ENCODE results near the gene TPCN2. TPM values are rescaled to one million over a fixed set of nuclear protein-coding genes. Genes with fewer than 3 reads are reported as not detected.
A peak's percentile ranks its signal among the peaks of the same experiment; 100 is the strongest.

TPCN2 gene
- total RNA-seq, 2 donors from 2014 or later = 17.1 to 24.6 TPM

- Mint-ChIP-seq H3K4me1 (ENCODE audit: low read depth in 2 of 2) (no peaks in the 10 kb centered on the region), H3K27ac (no peak overlapping the region), H3K9me3 (peaks cover 4% of the 10 kb centered on the region), H3K4me3 (no peak overlapping the region), H3K36me3 (peaks cover 5% of the 10 kb centered on the region), H3K27me3 (peaks cover 8 to 22% of the 10 kb centered on the region in 2 donors)
- DNase-seq (ENCODE audit: low spot score) = no peak
- no peak for ATAC-seq
Observed at GRCh38 chr11:69159150-69159852, 110.6 kb downstream of the TPCN2 start.

- Mint-ChIP-seq H3K4me3 (no peak overlapping the region), H3K36me3 (peaks cover 5% of the 10 kb centered on the region), H3K9me3 (peaks cover 4% of the 10 kb centered on the region), H3K27me3 (peaks cover 13 to 25% of the 10 kb centered on the region in 2 donors), H3K4me1 (ENCODE audit: low read depth in 2 of 2) (no peaks in the 10 kb centered on the region), H3K27ac (no peak overlapping the region)
- ATAC-seq (no peak), DNase-seq (ENCODE audit: low spot score) (no peak)
Observed at GRCh38 chr11:69160296-69161116, 111.8 kb downstream of the TPCN2 start.

- no peak overlapping the region for H3K4me3 Mint-ChIP-seq
- ATAC-seq (no peak), DNase-seq (ENCODE audit: low spot score) (no peak)
- peaks cover 4% of the 10 kb centered on the region for H3K9me3 Mint-ChIP-seq
- peaks cover 15 to 24% of the 10 kb centered on the region in 2 donors for H3K27me3 Mint-ChIP-seq
- H3K27ac Mint-ChIP-seq = no peak overlapping the region
- no peaks in the 10 kb centered on the region for H3K4me1 Mint-ChIP-seq (ENCODE audit: low read depth in 2 of 2)
- H3K36me3 Mint-ChIP-seq = peaks cover 5% of the 10 kb centered on the region
Observed at GRCh38 chr11:69161117-69161407, 112.3 kb downstream of the TPCN2 start.

- DNase-seq (ENCODE audit: low spot score) = no peak
- H3K36me3 Mint-ChIP-seq = peaks cover 5% of the 10 kb centered on the region
- H3K4me1 Mint-ChIP-seq (ENCODE audit: low read depth in 2 of 2) = peaks cover 4 to 5% of the 10 kb centered on the region in 2 donors
- H3K4me3 Mint-ChIP-seq = no peak overlapping the region
- no peak for ATAC-seq
- H3K27ac Mint-ChIP-seq = no peak overlapping the region
- H3K27me3 Mint-ChIP-seq = peaks cover 19 to 23% of the 10 kb centered on the region in 2 donors
- peaks cover 4% of the 10 kb centered on the region for H3K9me3 Mint-ChIP-seq
Observed at GRCh38 chr11:69162505-69162904, 113.8 kb downstream of the TPCN2 start.

- H3K27ac Mint-ChIP-seq = no peak overlapping the region
- H3K4me3 Mint-ChIP-seq = no peak overlapping the region
- DNase-seq (ENCODE audit: low spot score) = no peak
- peaks cover 5% of the 10 kb centered on the region for H3K36me3 Mint-ChIP-seq
- no peak for ATAC-seq
- H3K4me1 Mint-ChIP-seq (ENCODE audit: low read depth in 2 of 2) = peaks cover 4 to 5% of the 10 kb centered on the region in 2 donors
- H3K27me3 Mint-ChIP-seq = peaks cover 24 to 28% of the 10 kb centered on the region in 2 donors
- peaks cover 4% of the 10 kb centered on the region for H3K9me3 Mint-ChIP-seq
Observed at GRCh38 chr11:69163842-69164241, 115.1 kb downstream of the TPCN2 start.

- no peak overlapping the region for H3K4me3 Mint-ChIP-seq
- H3K36me3 Mint-ChIP-seq = peaks cover 5% of the 10 kb centered on the region
- H3K27ac Mint-ChIP-seq = no peak overlapping the region
- ATAC-seq (no peak), DNase-seq (ENCODE audit: low spot score) (no peak)
- peaks cover 4% of the 10 kb centered on the region for H3K9me3 Mint-ChIP-seq
- peaks cover 24 to 25% of the 10 kb centered on the region in 2 donors for H3K27me3 Mint-ChIP-seq
- H3K4me1 Mint-ChIP-seq (ENCODE audit: low read depth in 2 of 2) = peaks cover 4 to 5% of the 10 kb centered on the region in 2 donors
Observed at GRCh38 chr11:69164824-69165223, 116.1 kb downstream of the TPCN2 start.

GRCh38 chr11:69165775-69166174 lies 117.0 kb downstream of the TPCN2 start:
- no peak for ATAC-seq
- DNase-seq (ENCODE audit: low spot score) = no peak
- Mint-ChIP-seq H3K27me3 (peaks cover 23 to 24% of the 10 kb centered on the region in 2 donors), H3K27ac (no peak overlapping the region), H3K9me3 (peaks cover 4% of the 10 kb centered on the region), H3K4me3 (no peak overlapping the region), H3K4me1 (ENCODE audit: low read depth in 2 of 2) (peaks cover 4 to 5% of the 10 kb centered on the region in 2 donors), H3K36me3 (peaks cover 5% of the 10 kb centered on the region)

- Mint-ChIP-seq H3K36me3 (peaks cover 5% of the 10 kb centered on the region), H3K27ac (no peak overlapping the region), H3K4me1 (ENCODE audit: low read depth in 2 of 2) (peaks cover 4 to 5% of the 10 kb centered on the region in 2 donors), H3K27me3 (peaks cover 19 to 24% of the 10 kb centered on the region in 2 donors), H3K4me3 (no peak overlapping the region), H3K9me3 (peaks cover 4% of the 10 kb centered on the region)
- ATAC-seq (peak; percentile 63 to 82), DNase-seq (ENCODE audit: low spot score) (no peak)
Observed at GRCh38 chr11:69166218-69167115, 117.7 kb downstream of the TPCN2 start.

- Mint-ChIP-seq H3K4me1 (ENCODE audit: low read depth in 2 of 2) (peaks cover 4 to 5% of the 10 kb centered on the region in 2 donors), H3K9me3 (peaks cover 4% of the 10 kb centered on the region), H3K4me3 (no peak overlapping the region), H3K27ac (no peak overlapping the region), H3K36me3 (peaks cover 5% of the 10 kb centered on the region), H3K27me3 (peaks cover 16 to 24% of the 10 kb centered on the region in 2 donors)
- no peak for DNase-seq (ENCODE audit: low spot score)
- no peak for ATAC-seq
Observed at GRCh38 chr11:69167130-69167915, 118.6 kb downstream of the TPCN2 start.

GRCh38 chr11:69167916-69168691 lies 119.4 kb downstream of the TPCN2 start:
- peaks cover 4% of the 10 kb centered on the region for H3K9me3 Mint-ChIP-seq
- DNase-seq (ENCODE audit: low spot score) (no peak), ATAC-seq (no peak)
- peaks cover 4 to 5% of the 10 kb centered on the region in 2 donors for H3K4me1 Mint-ChIP-seq (ENCODE audit: low read depth in 2 of 2)
- no peaks in the 10 kb centered on the region for H3K36me3 Mint-ChIP-seq
- H3K27ac Mint-ChIP-seq = no peak overlapping the region
- H3K4me3 Mint-ChIP-seq = no peak overlapping the region
- peaks cover 17 to 18% of the 10 kb centered on the region in 2 donors for H3K27me3 Mint-ChIP-seq

- ATAC-seq (no peak), DNase-seq (ENCODE audit: low spot score) (peak; percentile 32)
- H3K36me3 Mint-ChIP-seq = no peaks in the 10 kb centered on the region
- peaks cover 12 to 17% of the 10 kb centered on the region in 2 donors for H3K27me3 Mint-ChIP-seq
- no peak overlapping the region for H3K27ac Mint-ChIP-seq
- H3K9me3 Mint-ChIP-seq = no peaks in the 10 kb centered on the region
- peaks cover 4 to 5% of the 10 kb centered on the region in 2 donors for H3K4me1 Mint-ChIP-seq (ENCODE audit: low read depth in 2 of 2)
- H3K4me3 Mint-ChIP-seq = no peak overlapping the region
Observed at GRCh38 chr11:69169479-69169878, 120.7 kb downstream of the TPCN2 start.

GRCh38 chr11:69170704-69171103 lies 122.0 kb downstream of the TPCN2 start:
- Mint-ChIP-seq H3K4me1 (ENCODE audit: low read depth in 2 of 2) (peaks cover 4 to 5% of the 10 kb centered on the region in 2 donors), H3K27me3 (peaks cover 8 to 10% of the 10 kb centered on the region in 2 donors), H3K36me3 (no peaks in the 10 kb centered on the region), H3K27ac (no peak overlapping the region), H3K4me3 (no peak overlapping the region), H3K9me3 (no peaks in the 10 kb centered on the region)
- DNase-seq (ENCODE audit: low spot score) (peak; percentile 39), ATAC-seq (no peak)
